Erythroblast (primary cell): ENCODE data around the gene NSUN2.

Experiments
- GATA1 ChIP-seq: IDR thresholded peaks from 2 replicates; pipeline ENCODE4 v1.6.1; 2011; ENCODE audit warnings: low read depth, mild to moderate bottlenecking, control low read depth, low read length, moderate library complexity
- POLR2A ChIP-seq: IDR thresholded peaks from 2 replicates; pipeline ENCODE4 v1.6.1; 2011; ENCODE audit warnings: mild to moderate bottlenecking, low read length

DNA sequence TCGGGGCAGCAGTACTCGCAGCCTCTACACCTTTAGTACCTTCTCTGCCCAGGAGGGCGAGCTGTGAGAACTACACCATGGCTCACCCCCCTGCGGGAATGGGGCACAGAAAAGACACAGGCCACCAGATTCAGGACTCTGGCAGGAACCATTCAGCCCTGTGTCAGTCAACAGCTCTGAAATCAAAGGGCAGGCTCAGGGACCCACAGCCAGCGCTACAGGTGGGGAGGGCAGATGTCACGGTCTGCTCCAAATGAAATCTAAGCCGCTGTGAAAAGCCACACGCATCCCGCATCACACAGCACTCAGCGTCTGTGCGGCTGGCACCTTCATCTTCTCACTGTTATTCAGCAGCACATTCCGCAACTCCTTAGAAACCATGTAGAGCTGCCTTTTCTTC lies 27.9 kb downstream of the NSUN2 start:
- TF ChIP-seq POLR2A = no peak
- TF ChIP-seq GATA1 = no peak
